Measurements from ENCODE around the gene ZNF79.
A peak's percentile ranks its signal among the peaks of the same experiment; 100 is the strongest.
"Not testable (repeated sequence)": the region's sequence is repeated elsewhere in the genome, so short reads cannot be mapped to it uniquely, and the experiment has no call there.

ZNF79 gene

DNA sequence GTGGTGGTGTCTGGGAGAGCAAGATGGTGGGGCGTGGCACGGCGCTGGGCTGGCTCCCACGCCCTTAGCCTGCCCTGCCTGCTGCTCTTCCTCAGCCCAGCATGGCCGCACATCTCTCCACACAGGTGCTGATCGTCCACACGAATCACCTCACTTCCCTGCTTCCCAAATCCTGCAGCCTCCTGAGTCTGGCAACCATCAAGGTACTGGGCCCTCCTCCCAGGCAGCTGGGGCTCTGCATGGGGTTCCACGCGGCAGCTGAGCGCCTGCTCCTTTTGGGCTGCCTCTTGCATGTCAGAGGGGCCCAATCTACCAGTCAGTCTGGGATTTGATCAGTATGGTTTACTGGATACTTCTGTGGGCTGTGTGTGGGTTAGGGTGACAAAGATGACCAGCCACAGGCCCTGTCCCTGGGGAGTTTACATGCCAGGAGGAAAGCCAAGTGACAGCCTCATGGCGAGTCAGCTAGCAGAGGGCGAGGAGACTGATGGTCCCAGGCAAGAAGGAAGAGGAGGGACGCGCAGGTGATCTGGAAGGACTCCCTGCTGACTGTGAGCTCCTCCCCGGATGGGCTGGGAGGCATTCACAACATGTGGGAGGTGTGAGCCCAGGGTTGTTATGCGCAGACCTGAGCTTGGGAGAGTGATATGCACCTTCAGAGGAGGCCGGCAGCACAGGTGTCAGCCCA, 33.2 kb downstream of the ZNF79 start:
- no peak for DNase-seq

DNA sequence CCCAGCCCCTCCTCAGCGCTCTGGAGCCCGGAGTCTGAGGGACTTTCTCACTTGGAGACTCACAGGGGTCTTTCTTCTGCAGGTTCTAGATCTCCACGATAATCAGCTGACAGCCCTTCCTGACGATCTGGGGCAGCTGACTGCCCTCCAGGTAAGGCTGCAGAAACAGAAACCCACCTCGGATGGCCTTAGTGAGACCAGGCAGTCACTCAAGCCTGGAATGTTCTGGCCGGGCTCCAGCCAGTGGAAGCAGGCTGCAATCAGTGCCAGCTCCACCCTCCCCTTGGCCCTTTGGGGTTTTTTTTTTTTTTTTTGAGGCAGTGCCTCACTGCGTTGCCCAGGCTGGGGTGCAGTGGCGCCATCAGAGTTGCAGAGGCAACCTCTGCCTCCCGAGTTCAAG, 34.7 kb downstream of the ZNF79 start:
- no peak for DNase-seq

DNA sequence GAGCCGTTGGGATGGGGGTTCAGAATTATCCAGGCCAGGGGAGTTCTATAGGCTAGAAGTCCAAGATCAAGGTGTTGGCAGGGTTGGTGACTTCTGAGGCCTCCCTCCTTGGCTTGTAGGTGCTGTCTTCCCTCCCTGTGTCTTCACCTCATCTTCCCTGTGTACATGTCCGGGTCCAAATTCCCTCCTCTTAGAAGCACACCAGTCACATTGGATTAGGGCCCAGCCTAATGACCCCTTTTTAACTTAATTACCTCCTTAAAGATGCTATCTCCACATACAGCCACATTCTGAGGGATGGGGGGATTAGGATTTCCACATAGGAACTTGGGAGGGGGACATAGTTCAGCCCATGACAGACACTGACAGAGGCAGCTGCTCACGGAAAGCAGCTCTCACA, 39.2 kb downstream of the ZNF79 start:
- DNase-seq = no peak

DNA sequence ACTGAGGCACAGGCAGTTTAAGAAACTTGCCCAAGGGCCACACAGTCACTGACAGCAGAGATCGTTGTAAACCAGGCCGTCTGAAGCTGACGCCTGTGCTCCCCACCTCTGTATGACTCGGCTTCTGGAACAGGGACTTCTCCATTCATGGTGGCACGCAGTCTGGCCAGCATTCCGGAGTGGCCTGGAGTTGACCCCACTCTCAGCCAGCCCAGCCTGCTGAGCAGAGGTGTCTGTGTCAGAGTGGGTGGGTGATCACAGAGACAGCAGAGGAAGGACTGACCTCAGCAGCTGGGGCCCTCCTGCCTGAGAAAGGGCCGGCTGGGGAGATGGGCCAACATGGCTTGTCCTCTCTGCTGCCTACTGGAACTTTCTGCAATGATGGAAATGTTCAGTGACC, 39.7 kb downstream of the ZNF79 start:
- DNase-seq = peak; percentile 15

DNA sequence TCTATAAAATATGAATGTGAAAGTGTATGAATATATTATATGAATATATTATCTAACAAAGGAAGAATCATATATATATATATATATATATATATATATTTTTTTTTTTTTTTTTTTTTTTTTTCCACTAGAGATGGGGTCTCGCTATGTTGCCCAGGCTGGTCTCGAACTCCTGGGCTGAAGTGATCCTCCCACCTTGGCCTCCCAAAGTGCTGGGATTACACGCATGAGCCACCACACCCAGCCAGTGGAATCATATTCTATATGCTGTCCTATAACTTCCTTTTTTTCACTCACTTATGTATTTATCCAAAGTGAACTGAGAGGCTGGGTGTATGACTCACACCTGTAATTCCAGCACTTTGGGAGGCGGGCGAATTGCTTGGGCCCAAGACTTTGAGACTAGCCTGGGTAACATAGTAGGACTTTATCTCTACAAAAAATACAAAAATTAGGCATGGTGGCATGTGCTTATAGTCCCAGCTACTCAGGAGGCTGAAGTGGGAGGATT, 42.3 kb downstream of the ZNF79 start:
- not testable (repeated sequence) for DNase-seq

DNA sequence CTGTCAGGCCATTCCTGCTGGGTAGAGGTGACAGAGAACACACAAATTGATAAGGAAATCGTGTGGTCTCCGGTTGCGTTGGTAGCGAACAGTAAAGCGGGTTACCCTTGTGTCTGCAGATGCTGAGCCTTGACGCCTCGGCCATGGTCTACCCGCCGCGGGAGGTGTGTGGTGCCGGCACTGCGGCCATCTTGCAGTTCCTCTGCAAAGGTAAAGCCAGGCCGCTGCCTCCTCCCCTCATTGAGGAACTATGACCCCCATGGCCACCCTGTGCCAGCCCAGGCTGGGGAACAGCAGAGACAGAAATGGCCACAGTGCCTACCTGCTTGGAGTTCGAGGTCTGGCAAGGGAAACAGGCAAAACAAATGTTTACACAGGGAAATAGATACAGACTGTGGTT, 43.4 kb downstream of the ZNF79 start:
- no peak for DNase-seq

DNA sequence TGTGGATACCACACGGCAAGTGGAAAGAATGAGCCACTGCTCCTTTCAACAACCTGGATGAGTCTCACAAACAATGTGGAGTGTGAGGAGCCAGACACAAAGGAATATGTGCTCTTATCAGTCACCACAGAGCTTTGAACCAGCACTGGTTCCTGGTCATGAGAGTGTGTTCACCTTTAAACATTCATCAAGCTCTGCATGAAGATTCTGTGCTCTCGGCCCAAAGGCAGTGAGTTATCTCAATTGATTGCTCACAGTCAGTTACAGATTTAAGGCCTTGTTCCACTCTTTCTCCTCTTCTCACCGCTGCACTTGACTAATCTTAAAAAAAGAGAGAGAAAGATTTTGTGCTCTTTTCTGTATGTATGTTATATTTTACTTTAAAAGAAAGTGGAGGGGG, 46.5 kb downstream of the ZNF79 start:
- no peak for DNase-seq

DNA sequence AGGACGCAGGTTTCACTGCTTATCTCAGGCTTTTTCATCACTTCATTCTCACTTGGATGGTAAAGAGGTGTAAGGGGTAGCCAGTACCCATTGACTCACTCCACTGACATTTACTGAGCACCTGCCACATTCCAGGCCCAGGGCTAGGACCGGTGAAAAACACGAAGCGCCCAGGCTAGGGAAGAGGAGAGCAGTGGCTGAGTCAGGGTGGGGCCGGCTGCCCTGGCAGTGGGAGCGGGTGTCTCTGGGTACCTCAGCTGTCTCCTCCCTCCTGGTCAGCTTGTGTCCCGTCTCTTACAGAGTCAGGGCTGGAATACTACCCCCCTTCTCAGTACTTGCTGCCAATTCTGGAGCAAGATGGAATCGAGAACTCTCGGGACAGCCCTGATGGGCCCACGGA, 49.3 kb downstream of the ZNF79 start:
- DNase-seq = no peak

DNA sequence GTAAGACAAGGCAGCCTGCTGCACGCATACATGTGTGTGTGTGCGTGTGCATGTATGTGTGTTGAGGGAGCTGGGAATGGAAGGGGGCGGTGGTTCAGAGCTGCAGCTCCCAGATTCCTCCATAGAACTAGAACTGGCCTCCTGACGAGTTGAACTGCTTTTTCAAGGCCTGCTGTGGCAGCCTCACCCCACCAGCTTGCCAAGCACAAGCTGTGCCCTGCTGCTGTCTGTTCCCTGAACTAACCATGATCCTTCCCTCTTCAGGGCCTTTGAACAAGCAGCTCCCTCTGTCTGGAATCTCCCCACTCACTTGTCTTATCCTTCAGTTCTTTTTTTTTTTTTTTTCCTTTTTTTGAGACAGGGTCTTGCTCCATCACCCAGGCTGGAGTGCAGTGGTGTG, 49.8 kb downstream of the ZNF79 start:
- no peak for DNase-seq

DNA sequence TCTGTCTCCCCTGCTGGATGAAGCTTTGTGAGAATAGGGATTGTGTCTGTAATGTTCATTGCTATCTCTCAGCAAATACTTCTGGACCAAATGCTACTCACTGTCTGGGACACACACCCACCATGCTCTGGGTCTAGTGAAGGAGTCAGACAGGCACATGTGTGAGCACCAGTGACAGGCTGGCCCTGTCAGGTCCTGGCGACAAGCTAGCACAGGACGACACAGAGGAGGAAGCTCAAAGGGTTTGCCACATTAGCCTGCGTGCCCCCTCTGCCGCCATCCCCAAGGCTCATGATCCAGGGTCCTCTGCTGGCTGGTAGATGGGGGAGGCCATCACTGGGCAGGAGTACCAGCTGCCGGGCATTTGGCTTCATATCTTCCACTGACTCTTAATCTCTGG, 50.4 kb downstream of the ZNF79 start:
- DNase-seq = no peak

DNA sequence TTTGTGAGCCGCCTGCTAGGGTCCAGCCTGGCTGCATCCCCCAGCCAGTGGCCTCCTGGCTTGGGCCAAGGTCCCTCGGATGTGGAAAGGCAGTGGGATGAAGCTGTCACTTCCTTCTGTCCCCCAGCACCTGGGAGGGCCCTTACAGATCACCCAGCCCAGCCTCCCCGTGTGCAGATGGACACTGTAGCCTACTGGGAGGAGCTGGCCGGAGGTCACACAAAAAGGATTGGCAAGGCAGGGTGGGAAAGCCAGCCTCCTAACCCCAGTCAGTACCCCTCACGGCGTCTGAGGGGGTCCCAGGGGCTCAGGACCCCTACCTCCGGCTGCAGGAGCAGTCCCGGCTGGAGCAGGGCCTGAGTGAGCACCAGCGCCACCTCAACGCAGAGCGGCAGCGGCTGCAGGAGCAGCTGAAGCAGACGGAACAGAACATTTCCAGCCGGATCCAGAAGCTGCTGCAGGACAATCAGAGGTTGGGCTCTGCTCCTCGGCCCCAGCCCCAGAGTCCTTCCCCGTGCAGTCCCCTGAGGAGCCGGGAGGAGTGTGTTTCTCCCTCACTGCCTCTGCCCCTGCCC, 55.4 kb downstream of the ZNF79 start:
- DNase-seq = no peak

DNA sequence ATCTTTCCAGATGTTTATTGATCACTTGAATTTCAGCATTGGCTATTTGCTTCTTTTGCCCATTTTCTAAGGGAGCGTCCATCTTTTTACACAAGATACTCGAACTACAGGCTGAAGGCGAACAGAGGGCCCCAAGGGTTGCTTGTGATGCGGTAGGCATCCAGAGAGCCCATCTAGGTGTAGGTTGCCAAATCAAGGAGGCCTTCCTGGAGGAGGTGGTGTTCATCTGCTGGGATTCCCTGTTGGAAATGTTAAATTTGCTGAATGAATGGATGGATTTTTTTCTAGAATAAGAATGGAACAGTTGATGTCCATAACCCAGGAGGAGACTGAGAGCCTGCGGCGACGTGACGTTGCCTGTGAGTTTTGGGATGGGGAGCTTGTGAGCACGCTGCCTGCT, 58.5 kb downstream of the ZNF79 start:
- no peak for DNase-seq

DNA sequence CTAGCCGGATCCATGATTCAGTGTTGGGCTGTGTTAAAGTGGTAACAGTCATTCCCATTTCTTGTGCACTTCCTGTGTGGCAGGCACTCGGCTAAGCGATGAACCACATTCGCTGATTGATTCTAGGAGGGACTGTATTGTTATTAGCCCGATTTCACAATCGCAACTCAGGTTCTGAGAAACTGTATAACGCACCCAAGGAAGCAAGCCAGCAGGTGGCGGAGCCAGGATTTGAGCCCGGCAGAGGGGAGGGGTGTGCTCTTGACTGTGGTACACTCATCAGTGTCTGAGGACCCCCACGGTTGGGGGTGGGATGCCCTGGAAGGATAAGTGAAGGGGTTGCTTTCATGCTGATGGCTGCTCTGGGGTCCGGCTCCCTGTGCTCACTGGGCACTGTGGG, 61.8 kb downstream of the ZNF79 start:
- DNase-seq = no peak

DNA sequence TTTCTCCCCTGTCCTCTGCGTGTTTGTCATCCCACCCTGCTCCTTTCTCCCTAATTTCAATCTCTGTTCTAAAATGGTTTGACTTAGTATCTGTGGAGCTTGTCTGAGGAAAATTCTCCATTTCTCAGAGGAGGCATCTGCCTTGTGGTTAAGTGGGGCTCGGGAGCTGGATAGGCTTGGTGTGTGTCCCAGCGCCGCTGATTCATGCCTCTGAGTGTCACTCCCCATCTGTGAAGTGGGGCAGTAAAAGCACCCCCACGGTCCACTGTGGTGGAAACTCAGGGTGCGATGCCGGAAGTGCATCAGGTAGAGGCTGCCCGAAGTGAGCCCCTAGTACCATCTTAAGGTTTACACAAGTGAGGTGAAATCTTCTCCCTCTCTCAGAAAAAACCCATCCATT, 64.8 kb downstream of the ZNF79 start:
- DNase-seq = no peak

DNA sequence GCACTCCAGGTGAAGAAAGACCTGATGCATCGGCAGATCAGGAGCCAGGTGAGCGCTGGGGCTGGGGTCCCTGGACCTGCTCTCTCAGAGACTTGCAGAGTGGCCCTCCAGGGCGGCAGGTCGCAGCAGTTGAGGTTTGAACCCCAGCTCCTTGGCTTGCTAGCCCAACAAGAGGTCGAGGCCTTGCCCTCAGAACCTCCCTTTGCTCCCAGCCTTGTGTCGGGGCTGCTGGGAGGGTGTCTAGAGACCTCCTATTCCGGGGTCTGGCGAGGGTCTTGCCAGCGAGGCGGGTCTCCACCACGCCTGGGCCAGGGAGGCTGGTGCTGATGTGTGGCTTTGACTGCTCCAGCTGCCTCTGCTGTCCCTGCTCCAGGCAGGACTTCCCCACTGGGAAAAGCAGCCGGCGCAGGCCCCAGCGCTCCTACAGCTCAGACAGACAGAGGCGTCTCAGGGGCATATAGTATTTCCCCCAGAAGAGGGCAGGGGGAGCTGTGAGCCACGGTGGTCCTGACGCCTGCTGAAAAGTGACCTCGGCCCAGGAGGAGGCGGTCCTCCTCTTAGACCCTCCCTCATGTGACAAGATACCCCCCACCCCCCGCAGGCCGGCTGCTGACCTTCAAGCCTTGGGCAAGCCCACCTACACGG, 65.4 kb downstream of the ZNF79 start:
- no peak for DNase-seq

DNA sequence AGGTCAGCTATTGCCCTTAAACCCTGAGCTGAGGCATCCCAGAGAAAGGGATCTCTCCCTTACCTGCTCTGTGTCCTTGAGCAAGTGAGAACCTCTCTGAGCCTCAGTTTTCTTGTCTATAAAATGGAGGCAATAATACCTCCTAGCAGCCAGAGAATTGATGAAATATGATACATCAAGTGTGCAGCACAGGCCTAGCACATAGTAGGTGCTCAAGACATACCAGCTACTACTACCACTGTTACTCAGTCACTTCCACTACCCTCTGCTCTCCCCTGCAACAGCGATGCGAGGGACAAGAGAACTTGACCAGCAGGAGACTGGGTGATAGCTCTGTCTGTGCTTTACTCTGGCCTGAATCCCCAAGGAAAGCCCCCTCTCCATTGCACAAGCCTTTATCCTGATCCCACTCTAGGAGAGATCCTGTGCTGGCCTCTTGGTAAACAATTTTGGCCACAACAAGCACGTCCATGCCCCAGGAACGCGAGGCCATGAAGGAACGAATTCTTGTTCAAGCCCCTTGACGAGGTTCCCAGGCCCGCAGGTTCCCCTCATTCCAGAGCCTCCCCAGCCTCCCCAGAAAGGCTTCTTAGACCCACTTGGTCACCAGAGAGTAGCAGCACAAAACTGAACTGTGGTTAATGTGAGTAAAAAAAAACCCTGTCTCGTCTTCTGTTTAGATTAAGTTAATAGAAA, 66.5 kb downstream of the ZNF79 start:
- no peak for DNase-seq

DNA sequence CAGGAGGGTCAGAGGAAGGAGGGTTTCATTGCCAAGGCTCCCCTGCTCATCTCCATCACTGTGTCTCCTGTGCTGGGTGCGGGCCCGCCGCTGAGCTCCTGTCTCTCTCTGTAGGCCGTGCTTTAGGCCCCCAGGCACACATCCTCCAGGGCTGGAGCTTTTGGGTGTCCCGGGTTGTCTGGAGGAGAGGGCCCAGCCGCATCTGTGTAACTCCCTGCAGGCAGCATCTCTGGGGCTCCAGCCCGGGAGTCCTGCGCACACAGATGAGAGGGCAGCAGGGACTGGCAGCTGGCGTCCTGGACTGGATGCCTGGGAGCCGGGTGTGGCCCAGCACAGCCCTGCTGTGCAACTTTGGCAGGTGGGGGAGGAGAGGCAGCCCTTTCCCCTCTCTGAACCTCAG, 67.3 kb downstream of the ZNF79 start:
- DNase-seq = no peak

DNA sequence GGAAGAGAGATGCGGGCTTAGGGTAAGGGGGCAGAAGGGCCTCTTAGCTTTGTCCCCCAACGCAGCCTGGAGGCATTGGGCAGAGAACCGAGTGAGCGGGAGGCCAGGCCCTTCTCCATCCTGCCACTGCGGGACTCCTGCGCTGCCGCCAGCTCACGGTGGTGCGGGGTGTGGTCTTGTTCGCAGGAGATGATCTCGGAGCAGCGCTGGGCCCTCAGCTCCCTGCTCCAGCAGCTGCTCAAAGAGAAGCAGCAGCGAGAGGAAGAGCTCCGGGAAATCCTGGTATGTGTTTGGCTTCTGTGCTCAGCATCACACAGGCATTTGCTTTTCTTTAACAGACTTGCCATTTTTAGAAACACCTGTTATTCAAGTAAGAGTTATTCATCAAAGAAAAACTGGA, 68.4 kb downstream of the ZNF79 start:
- no peak for DNase-seq

DNA sequence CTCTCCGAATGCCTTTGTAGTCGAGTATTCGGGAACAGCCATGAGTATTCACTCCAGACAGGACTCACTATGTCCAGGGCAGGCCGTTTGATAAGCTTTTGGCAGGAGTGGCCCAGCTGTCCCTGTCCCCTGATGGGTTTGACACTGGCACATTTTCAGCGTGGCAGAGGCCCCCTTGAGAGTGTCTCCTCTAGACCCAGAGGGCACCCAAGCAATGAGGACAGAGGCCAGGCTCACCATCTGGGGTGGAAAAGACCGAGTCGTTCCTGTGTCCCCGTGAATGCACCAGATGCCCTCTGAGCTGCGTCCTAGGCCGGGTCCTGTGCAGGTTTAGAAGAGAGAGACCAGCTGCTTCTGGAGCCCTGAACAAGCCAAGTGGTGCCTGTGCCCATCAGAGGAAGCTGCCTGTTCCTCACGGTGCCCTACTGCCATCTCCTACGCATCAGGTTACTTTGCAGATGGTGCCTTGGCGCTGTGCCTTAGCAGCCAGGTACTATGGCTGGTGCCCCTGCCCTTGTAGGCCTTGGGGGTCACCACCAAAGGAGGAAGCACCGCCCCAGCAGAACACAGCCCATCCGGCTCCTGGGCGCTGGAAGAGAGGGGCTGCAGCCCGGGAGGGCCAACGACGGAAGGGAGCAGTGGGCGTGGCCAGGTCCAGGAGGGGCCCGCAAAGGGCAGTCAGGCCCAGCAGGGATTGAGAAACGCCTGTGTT, 69.6 kb downstream of the ZNF79 start:
- DNase-seq = no peak

DNA sequence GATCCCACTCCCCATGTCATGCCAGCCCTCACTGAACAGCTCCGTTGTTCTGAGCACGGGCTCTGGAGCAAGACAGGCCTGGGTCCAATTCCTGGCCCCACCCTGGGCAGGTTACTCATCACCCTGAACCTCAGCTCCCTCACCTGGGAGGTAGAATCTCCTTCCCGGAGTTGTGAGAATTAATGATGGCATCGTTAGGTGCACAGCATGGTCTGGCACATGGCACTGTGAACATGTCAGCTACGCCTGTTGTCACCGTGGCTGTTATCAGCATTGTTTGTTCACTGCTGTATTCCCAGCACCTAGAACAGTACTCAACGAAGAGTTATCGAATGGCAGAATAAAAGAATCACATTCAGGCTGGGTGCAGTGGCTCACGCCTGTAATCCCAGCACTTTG, 70.1 kb downstream of the ZNF79 start:
- DNase-seq = no peak

Measured in fibroblast of skin of abdomen (primary cell).